ENCODE measurements around the gene DLGAP4.

DLGAP4 gene

DNA sequence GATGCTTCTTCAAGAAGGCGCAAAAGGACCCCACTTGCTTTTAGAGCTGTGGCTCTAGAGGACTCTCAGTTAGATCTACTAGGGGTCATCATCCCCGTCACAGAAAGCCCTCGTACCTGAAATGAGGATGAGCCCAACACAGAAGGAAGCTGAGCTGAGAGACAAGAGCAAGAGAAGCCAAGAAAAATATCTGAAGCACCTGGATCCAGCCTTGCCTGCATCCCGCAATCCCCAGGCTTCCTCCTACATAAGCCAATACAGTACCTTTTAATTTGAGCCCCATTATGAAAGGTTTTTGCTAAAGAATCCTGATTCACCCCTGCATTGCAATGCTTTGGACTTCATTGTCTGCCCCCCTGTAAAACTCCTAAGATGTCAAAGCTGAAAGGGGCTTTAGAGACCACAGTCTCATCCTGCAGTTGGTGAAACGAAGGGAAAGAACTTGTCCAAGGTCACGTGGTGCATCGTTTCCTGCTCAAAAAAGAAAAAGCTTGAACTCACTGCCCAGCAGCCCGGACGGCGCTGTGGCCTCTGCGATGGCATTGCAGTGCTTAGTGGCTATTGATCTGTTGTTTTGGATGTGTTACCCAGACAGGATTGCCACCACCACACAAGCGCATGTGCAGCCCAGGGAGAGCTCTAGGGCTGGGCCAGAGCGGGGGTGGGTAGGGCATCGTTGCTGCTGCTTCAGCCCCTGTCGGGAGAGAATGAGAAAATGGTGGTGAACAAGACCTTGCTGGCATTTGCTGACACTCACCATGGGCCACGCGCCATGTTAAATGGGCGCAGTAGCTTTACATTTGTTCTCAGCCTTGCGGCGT lies 41.5 kb upstream of the DLGAP4 start:
- in situ Hi-C loops (cut with HindIII; ENCODE audit: low sequenced_read_pairs) = no loop called here
- TF ChIP-seq, protein P1, sequence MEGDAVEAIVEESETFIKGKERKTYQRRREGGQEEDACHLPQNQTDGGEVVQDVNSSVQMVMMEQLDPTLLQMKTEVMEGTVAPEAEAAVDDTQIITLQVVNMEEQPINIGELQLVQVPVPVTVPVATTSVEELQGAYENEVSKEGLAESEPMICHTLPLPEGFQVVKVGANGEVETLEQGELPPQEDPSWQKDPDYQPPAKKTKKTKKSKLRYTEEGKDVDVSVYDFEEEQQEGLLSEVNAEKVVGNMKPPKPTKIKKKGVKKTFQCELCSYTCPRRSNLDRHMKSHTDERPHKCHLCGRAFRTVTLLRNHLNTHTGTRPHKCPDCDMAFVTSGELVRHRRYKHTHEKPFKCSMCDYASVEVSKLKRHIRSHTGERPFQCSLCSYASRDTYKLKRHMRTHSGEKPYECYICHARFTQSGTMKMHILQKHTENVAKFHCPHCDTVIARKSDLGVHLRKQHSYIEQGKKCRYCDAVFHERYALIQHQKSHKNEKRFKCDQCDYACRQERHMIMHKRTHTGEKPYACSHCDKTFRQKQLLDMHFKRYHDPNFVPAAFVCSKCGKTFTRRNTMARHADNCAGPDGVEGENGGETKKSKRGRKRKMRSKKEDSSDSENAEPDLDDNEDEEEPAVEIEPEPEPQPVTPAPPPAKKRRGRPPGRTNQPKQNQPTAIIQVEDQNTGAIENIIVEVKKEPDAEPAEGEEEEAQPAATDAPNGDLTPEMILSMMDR (IDR thresholded peaks at IDR 0.05; ENCODE audit: low read depth, low read length) = no peak
- no peak for DNase-seq (ENCODE audit: low read depth, low spot score)
- H3K4me3 ChIP-seq (ENCODE audit: low read depth, low read length) = no peak overlapping the region

- in situ Hi-C loops (cut with HindIII; ENCODE audit: low sequenced_read_pairs) = no loop called here
- TF ChIP-seq, protein P1 (IDR thresholded peaks at IDR 0.05; ENCODE audit: low read depth, low read length) = no peak
- DNase-seq (ENCODE audit: low read depth, low spot score) = no peak
- no peak overlapping the region for H3K4me3 ChIP-seq (ENCODE audit: low read depth, low read length)
Measured at GRCh38 chr20:36266189-36266588, 40.0 kb upstream of the DLGAP4 start.

GRCh38 chr20:36267605-36268381 lies 38.3 kb upstream of the DLGAP4 start:
- H3K4me3 ChIP-seq (ENCODE audit: low read depth, low read length) = no peak overlapping the region
- in situ Hi-C loops (cut with HindIII; ENCODE audit: low sequenced_read_pairs) = no loop called here
- TF ChIP-seq, protein P1 (IDR thresholded peaks at IDR 0.05; ENCODE audit: low read depth, low read length) = no peak
- DNase-seq (ENCODE audit: low read depth, low spot score) = no peak

DNA sequence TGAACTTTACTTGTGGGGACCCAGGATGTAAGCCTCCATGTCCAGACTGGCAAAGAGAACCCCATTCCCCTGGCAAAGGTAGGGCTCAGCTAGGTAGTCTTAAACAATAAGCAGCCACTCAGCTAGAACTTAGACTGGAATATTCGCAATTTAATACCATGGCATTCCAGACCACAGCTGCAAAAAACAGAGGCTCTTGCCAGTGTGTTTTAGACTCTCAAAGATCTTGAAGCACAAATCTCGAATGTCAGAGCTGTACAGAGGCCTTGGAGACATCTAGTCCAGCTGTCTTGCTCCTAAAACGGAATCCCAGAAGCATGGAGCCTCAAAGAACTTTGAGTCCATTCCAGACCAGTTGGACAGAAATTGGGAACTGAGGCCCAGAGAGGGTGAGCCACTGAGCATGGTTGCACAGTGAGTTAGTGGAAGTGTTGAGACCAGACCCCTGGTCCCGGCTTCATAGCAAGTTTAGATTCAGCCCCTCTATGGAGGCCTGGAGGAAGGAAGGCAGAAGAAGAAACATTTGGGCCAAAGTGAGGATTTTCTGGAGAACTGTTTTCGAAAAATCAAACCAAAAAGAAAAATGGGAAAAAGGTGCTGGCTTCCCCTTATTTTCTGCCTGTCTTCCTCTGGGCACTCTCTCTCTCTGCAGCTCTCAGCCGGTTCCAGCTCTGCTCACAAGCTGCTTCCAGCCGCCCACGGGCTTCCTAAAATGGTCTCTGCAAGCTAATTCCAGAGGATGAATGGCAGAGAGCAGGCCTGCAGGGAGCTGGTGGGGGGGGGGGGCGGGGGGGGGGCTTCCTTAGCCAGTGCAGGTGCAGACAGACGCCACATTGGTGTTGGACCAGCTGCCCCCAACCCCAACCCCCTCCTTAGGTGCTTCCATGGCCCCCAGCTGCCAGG lies 37.4 kb upstream of the DLGAP4 start:
- no peak for DNase-seq (ENCODE audit: low read depth, low spot score)
- in situ Hi-C loops (cut with HindIII; ENCODE audit: low sequenced_read_pairs) = no loop called here
- H3K4me3 ChIP-seq (ENCODE audit: low read depth, low read length) = no peak overlapping the region
- TF ChIP-seq, protein P1 (IDR thresholded peaks at IDR 0.05; ENCODE audit: low read depth, low read length) = no peak

DNA sequence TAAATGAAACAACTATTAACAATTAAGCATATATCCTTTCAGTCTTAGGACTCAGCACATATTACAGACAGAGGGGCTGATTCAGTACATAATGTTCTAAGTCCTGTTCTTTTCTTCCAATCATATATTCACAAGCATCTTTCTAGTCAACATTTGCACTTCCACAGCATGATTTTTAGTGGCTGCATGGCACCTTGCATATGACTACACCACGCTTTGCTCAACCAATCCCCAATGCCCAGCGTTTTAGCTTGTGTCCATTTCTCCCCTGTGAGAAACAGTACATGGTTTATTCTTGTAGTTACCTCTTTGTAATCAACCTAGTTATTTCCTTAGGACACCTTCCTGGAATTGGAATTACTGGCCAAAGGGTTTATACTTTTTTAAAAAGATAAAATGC lies 36.6 kb upstream of the DLGAP4 start:
- in situ Hi-C loops (cut with HindIII; ENCODE audit: low sequenced_read_pairs) = no loop called here
- H3K4me3 ChIP-seq (ENCODE audit: low read depth, low read length) = no peak overlapping the region
- TF ChIP-seq, protein P1 (IDR thresholded peaks at IDR 0.05; ENCODE audit: low read depth, low read length) = no peak
- no peak for DNase-seq (ENCODE audit: low read depth, low spot score)

Data from astrocyte of the spinal cord (primary cell).